Left renal pelvis (tissue), 4 donors: ENCODE results near the gene SHROOM3. TPM values are rescaled to one million over a fixed set of nuclear protein-coding genes. Genes with fewer than 3 reads are reported as not detected.
A peak's percentile ranks its signal among the peaks of the same experiment; 100 is the strongest.
"Not testable (repeated sequence)": the region's sequence is repeated elsewhere in the genome, so short reads cannot be mapped to it uniquely, and the experiment has no call there.

Experiments
- DNase-seq, 4 donors: peaks; one replicate each; pipeline ENCODE4 v3.0.0-alpha.2; 2013; ENCODE audit warnings: low read depth in 4 of 4, low spot score in 3 of 4
- polyA plus RNA-seq, 4 donors: library from polyadenylated mRNA; unstranded; fragments of 120-200 nt; gene quantifications; one replicate each; pipeline ENCODE4 v1.2.1, GENCODE V29; 2013; ENCODE audit not compliant: insufficient read length in 4 of 4

Gene SHROOM3
- polyA plus RNA-seq, 4 donors: 24.2 to 37.8 (median 34.9) TPM

DNA sequence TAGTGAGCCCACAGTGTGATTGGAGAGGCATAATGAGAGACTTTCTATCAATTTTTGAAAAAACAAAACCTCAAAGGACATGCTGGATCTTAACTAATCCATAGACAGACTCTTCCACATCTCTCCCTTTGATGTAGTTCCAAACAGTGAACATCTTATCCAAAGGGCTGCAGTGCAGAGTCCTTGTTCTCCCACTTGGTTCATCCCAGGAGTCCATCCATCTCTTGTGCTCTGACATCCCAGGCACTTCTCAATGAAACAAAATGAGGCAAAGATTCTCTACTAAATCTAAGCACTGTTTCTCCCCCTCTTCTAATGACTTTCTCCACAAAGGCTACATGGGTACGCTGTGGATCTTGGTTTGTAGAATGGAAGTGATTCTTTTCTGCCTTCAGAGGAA, 8.3 kb downstream of the SHROOM3 start:
- DNase-seq: no peak

DNA sequence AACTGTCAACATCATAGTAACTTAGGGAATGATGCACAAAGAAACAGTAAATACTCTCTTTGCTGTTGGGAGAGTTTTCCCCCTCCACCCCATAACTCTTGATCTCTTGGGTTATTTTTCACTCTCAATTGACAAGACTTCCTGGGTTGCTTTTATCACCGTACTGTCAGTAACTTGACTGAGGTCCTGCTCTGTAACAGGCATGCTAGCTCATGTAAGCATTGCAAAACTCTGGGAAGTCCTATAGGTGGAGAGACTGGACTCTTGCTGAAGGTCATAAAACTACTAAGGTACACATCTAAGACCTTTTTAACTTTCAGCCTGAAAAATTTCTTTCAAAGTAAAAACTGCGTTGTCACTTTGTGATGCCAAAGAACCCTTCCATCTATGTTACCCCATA, 10.9 kb downstream of the SHROOM3 start:
- DNase-seq: no peak

DNA sequence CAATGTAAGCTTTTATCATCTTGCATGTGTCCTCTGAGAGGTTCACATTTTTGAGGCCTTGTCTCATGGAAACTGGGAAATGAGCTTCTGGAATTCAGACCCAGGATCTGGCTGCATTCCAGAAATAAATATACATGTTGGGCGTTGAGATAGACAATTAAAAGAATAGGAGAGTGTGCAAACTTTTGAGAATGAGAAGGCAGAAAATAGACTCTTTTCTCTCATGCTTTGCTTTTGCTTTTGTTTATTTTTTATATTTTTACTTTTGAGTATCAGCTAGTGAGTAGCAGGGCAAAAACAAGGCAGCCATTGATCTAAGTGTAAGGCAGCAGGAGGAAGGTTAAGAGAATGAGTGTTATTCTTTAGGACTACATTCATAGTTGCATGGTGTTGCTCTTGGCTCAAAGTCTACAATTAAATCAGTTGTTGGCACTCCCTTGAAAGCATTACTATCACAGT, 12.4 kb downstream of the SHROOM3 start:
- no peak for DNase-seq

DNA sequence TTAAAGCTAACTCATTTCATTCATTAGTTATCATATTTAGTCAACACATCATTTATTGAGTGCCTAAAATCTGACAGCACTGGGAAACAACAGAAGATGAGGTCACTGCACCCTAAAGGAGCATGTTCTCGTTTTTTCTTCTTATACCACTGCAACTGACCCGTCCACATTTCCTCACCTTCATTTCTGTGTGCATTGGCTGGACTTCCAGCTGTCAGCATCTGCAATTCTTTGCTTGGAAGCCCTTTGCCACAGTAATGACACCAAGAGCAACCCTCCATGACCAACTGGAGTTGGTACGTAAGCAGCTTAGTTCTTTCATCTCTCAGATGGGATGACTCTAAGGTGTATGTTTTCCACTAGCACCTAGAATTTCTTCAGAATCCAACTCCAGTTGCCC, 13.2 kb downstream of the SHROOM3 start:
- DNase-seq: no peak

DNA sequence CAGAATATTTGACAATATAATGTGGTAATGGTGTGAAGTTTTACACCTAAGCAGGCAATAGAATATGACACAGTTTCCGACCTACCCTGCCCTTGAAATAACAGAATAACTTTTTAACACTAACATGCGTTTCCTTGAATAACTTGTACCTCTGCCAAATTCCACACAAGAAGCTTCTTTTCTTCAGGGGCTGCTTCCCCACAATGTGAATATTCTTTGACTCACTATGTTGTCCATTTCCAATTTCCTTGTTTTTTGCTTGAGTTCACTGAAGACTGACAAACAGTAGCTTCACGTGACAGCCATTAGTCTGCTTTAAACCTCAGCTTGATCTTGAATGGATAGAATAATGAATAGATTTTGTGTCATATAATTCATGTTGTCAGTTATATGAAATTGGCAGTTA, 14.3 kb downstream of the SHROOM3 start:
- no peak for DNase-seq

DNA sequence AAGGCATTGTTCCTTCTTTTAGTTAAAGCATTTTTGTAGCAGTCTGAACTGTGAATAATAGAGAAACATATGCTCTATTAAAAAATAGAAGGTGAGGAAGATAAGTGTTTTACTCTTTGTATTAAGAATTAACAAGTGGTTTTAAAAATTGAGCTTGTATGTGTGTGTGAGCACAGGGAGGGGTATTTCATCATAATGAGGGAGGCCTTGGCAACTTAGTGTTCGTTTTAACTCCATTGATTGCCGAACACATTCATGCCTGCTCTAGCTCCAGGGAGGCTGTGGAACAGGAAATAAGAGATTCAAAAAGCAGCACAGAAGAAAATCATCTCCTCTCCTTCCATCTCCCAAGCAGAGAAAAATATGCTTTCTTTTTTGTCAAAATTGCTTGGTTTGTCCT, 14.8 kb downstream of the SHROOM3 start:
- no peak for DNase-seq

DNA sequence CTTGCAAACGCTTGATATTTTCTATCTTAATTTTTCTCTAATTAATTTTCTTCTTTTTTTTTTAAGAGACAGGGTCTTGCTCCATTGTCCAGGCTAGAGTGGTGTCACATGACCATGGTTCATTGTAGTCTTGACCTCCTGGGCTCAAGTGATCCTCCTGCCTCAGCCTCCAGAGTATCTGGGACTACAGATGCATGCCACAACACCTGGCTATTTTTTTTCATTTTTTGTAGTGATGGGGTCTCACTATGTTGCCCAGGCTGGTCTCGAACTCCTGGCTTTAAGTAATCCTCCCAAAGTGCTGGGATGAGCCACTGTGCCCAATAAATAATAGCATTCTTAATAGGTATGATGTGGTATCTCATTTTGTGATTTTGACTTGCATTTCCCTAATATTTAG, 18.2 kb downstream of the SHROOM3 start:
- DNase-seq: no peak

DNA sequence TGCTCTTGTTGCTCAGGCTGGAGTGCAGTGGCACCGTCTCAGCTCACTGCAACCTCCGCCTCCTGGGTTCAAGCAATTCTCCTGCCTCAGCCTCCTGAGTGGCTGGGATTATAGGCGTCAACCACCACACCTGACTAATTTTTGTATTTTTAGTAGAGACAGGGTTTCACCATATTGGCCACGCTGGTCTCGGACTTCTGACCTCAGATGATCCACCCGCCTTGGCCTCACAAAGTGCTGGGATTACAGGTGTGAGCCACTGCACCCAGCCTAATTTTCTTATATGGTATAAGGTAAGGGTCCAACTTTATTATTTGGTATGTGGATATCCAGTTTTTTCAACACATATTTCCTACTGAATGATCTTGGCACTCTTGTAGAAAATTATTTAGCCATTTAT, 19.0 kb downstream of the SHROOM3 start:
- DNase-seq: not testable (repeated sequence)

DNA sequence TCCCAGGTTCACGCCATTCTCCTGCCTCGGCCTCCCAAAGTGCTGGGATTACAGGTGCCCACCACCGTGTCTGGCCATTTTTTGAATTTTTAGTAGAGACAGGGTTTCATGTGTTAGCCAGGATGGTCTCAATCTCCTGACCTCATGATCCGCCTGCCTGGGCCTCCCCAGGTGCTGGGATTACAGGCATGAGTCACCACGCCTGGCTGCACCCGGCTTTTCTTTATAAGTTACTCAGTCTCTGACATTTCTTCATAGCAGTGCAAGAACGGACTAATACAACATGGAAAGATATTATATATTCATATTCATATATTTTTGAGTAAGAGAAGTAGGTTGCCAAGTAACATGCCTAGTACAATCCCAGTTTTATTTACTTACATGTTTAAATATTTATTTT, 22.9 kb downstream of the SHROOM3 start:
- DNase-seq: no peak

DNA sequence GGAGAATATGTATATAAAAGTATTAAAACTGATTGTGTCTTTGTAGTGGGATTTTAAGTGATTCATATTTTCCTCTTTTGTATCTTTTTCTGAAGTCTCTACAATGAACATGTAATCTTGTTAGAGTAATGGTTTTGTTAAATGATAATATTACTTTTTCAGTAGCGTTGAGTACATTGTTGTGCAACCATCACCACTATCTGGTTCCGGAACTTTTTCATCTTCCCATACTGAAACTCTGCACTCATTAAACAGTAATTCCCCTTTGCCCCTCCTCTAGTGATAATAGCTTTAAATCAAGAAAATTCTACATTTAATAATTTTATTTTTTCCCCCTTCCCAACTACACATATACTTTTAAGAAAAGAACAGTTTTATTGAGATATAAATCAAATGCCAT, 23.3 kb downstream of the SHROOM3 start:
- DNase-seq: no peak

DNA sequence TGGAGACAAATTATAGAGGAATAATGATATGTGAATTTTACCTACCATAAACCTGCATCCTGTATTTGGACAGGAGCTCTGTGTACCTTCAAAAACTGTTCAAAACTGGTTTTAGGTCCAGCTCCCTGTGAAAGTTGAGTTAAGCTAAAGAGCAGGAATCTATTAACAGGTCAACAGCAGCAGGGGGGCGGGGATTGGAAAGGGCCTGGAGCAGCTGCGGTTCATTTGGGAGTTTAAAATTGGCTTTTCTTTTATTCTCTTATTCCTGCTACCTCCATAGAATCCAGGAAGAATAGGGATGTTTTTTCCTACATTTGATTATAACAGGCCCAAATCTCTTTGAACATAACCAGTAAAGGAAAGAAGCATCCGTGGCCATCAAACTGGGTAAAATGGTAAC, 23.8 kb downstream of the SHROOM3 start:
- DNase-seq: no peak

DNA sequence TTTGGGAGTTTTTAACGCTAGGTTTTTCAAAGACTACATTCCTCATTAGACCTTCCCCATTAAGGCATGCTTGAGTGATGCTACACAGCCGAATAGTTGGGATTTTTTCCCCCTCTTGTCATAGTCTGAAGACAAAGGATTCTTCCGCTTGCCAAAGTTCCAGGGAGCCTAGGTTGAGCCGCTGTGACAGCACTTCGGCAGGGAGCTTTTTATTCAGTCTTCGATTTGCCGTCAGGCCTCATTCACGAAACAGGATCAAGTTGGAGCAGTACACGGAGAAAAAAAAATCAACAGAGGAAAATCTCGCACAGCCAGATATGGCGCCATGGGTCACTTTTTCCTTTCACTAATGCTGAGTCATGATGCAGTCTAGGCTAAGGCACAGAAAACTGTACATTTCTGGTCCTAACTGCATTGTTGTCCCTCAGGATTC, 24.3 kb downstream of the SHROOM3 start:
- no peak for DNase-seq

DNA sequence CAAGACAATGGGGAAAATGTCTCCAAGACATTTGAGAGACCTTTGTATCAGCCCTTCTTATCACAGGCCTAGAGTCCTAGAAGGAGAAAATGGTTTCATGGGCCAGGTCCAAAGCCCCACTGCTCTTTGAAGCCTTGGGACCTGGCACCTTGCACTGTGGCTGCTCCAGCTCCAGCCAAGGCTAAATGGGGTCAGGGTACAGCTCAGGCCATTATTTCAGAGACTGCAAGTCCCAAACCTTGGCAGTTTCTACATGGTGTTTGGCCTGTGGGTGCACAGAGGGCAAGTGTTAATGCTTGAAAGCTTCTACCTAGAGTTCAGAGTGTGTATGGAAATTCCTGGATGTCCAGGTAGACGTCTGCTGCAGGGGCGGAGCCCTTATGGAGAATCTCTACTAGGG, 28.5 kb downstream of the SHROOM3 start:
- no peak for DNase-seq

DNA sequence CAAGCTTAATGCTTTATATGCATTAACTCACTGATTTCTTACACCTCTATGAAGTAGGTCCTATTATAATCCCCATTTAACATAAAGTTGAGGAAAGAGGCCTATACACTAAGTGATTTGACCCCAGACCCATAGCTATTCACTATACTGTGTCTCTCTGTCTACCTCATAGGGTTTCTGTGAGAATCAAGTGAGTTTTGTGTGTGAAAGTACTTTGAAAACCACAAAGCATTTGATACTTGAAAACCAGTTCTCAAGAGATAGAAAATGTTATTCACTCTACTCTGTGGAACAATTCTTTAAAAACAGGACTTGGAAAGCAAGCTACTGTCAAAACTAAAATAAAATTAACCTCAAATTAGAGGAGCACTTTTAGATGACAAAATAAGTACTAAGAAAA, 35.0 kb downstream of the SHROOM3 start:
- DNase-seq: no peak

DNA sequence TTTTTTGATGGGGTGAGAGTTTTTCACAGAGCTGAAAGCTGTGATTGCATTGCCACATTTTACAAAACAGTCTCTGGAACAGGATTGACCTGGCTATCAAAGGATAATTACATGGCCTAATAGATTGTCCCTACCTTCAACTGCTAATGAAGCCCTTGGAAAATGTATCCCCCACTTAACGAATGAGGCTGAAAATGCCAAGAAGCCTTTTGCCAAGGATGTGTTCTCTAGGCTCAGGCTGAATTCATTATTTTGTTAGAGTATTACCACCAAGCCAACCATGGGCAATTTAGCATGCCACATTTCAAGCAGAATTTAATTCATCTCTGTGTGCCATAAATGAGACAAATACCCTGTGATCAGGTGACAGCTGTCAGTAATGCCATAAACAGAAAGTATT, 35.5 kb downstream of the SHROOM3 start:
- DNase-seq: no peak

DNA sequence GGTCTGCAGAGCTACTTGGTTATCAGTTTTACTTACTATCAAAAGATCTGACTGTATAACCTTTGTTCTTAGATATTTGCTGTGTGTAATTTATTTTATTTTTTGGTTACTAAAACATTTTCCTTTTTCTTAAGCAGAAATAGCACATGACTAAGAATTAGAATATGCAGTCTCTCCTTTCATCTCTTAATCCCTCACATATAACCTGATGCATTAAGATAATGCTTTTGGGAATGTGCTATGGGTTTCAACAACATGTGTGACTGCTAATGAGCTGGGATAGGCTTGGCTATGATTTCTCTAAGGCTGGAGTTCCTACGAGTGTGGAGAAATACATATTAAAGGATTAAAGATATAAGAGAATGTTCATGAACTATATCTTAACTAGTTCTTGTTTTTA, 41.5 kb downstream of the SHROOM3 start:
- DNase-seq: no peak

DNA sequence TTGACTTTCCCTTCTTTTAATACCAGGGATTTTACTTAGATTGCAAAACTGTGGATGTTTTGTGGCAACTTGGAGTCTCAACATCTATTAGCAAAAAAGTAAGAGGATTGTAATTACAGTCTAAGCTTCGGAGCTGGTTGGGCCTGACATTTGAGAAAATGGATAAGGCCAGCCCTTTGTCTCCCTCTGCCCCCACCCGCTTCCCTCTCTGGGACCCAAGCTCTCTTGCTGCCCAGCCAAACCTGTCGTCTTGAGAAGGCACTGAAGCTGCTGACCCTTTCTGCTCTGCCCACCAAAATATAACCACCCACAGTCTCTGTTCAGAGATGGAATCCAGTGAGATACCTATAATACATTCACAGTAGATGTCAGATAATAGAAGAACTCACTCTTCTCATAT, 49.6 kb downstream of the SHROOM3 start:
- DNase-seq: no peak

DNA sequence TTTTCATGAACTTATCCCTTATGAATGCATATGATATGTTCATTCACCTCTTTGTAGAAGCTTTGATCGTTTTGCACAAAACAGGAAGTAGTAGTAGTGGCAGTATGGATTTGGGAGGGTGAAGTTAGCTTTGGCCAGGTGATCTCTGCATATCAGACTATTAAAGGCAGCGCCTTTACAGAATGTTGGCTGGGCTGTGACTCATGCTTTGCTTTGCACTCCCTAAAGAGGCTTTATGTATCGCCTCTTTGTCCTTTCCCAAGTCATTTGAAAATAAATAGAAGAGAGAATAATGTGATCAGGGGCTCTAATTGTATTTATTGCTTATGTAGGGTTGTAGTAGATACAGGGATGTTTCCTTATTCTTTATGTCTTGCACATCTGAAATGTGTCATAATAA, 50.4 kb downstream of the SHROOM3 start:
- DNase-seq: no peak

DNA sequence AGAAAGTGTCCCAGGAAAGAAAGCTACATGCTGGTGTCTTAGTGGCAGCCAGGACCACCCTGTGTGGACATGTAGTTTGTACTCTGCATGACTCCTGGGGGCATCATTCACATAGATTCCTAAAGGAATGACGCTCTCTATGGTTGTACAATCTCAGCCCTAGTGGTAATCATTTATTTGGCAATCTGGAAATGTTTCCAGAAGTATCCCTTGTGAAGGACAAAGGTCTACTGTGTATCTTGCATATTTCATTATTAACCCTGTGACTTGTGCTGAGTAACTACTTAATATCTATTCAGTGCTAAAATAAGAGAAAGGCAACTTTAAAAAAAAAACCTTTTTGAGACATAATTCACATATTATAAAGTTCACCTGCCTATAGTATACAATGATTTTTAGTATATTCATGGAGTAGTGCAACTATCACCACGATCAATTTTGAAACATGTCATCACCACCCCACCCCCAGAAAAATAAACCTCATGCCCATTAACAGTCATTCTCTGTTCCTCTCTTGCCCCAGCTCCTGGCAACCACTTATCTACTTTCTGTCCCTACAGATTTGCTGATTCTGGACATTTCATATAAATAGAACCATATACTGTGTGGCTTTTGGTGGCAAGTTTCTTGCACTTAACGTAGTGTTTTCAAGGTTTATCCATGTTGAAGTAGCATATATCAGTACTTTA, 51.7 kb downstream of the SHROOM3 start:
- DNase-seq: no peak

DNA sequence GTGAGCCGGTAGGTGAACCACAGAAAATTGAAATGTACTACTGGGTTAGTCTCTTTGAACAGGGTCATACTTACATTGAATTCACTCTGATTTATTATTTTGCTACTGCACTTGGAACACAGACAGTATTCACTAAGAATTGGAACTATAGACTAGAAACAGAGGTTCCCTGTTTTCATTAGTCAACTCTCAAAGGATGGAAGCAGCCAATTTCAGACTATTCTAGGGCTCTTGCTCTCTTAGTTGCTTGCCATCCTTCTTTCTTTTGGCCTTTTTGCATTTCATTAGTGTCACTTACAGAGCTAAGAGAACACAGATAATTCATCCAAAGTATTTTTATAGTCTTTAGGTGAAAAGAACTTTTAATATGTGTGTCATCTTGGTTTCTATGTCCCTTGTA, 52.6 kb downstream of the SHROOM3 start:
- DNase-seq: no peak

DNA sequence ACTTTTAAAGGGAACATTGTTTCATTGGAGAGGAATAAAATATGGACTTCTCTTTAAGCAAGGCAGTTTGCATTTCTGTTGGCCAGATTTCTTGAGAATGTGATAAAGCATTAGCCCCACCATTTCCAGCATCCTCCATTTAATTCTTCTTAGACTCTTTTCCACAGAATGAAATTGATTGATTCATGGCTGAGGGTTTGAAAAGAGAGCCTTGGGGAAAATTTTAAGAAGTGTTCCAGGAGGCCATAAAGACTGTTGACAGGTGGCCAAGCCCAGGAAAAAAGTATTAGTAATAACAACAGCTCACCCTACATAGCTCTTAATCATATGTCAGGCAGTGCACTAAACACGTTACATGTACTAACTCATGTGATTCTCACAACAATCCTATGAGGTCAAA, 53.4 kb downstream of the SHROOM3 start:
- peak in 1 of 4 donors; percentile 22 for DNase-seq

DNA sequence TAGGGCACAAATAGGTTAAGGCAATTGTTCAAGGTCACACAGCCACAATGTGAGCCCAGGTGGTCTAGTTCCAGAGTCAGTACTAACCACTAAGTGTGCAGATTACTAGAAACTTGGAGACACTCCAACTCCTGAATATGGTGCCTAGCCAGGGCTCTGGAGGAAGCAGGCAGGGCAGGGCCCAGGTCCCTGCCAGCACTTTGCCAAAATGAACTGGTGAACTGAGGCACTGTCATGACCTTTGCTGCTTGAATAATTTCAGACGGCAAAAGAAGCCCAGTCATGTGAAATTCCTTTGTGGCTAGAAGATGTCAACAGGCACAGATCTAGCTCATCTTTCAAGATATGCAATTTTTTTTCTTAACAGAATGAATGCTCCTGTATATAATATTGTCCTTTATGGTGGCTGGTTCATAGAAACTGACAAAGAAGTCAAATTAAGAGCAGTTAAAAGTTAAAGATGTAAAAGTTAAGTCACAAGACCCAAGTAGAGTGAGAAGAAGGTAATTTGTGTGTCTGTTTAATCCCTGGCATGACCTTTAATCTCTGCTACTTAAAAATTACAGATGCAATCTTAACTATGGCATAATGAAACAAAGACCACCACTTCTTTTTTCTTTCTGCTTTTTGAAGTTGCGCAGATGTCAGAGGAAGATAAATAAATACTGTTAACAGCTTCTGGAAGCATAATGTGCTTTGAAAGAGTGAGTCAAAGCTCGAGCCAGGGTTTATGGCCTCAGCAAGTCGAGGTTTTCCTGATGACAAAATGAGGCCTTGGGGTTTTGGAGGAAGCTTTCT, 54.1 kb downstream of the SHROOM3 start:
- no peak for DNase-seq
